ENCODE data around the gene C19orf81. TPM values are rescaled to one million over a fixed set of nuclear protein-coding genes. Genes with fewer than 3 reads are reported as not detected.

Gene C19orf81
- total and polyA plus RNA-seq, 2 of the 13 experiments (the other 11 are each of a cell fraction or from before 2014, with no cell fraction given), result not detected

DNA sequence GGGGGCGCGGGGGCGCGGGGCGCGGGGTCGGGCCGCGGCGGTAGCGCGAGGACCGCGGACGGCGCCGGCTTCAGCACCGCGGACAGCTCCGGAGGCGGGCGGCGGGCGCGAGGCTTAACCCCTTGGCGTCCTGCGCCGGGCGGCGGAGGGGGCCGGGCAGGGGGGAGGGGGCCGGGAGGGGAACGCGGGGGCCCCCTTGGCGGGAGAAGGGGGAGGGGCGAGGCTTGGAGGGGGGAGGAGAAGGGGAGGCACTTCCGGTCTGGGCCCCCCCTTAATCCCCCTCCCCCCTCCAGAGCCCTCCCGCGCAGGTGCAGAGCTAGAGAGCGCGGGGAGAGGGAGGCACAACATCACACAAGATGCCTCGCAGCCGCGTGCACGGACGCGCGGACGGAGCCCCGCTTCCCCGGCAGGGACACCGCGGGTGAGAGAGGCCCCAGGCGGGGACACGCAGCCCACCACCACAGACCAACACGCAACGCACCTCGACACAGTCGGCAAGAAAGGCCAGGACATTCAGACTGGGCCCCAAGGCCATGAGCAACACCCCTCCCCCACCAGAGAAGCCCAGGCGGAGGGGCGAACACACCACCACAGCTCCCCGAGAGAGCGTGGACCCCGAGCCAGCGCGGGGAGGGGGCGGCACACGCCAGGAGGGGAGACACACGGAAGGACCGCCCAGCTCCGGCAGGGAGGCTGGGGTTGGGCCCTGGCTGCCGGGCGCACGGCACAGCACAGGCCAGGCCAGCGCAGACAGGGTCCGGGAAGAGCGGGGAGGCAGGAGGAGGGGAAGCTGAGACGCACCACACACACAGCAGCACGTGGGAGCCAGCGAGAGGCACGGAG is 46.2 kb downstream of the C19orf81 start (continued):
- peak; percentile 51; the same call in 1 of the 2 replicates for TF ChIP-seq MEIS2 (CRISPR knock-in tag; IDR thresholded peaks at IDR 0.05)
- TF ChIP-seq MXI1 (IDR thresholded peaks at IDR 0.05; ENCODE audit: borderline replicate concordance, low read depth, low read length), result no peak
- TF ChIP-seq ZNF615 (CRISPR knock-in tag; IDR thresholded peaks at IDR 0.05; ENCODE audit: borderline replicate concordance), result no peak
- no peak for TF ChIP-seq CREM (IDR thresholded peaks at IDR 0.05)
- TF ChIP-seq CREM (CRISPR knock-in tag; IDR thresholded peaks at IDR 0.05), result no peak
- peak; percentile 14; the same call in 1 of the 2 replicates for TF ChIP-seq ZNF768 (CRISPR knock-in tag; IDR thresholded peaks at IDR 0.05)
- TF ChIP-seq STAG1 (CRISPR knock-in tag; IDR thresholded peaks at IDR 0.05), result no peak
- TF ChIP-seq TFAP4 (IDR thresholded peaks at IDR 0.05; ENCODE audit: borderline replicate concordance, low read depth), result no peak
- no peak for TF ChIP-seq ZMYM4 (CRISPR knock-in tag; IDR thresholded peaks at IDR 0.05)
- TF ChIP-seq MIER2 (CRISPR knock-in tag; IDR thresholded peaks at IDR 0.05), result peak; percentile 88
- no peak for TF ChIP-seq ONECUT2 (CRISPR knock-in tag; IDR thresholded peaks at IDR 0.05)
- no peak for TF ChIP-seq ZNF766 (CRISPR knock-in tag; IDR thresholded peaks at IDR 0.05; ENCODE audit: borderline replicate concordance)
- no peak for TF ChIP-seq ZSCAN20 (CRISPR knock-in tag; IDR thresholded peaks at IDR 0.05; ENCODE audit: borderline replicate concordance)
- TF ChIP-seq, protein P1, sequence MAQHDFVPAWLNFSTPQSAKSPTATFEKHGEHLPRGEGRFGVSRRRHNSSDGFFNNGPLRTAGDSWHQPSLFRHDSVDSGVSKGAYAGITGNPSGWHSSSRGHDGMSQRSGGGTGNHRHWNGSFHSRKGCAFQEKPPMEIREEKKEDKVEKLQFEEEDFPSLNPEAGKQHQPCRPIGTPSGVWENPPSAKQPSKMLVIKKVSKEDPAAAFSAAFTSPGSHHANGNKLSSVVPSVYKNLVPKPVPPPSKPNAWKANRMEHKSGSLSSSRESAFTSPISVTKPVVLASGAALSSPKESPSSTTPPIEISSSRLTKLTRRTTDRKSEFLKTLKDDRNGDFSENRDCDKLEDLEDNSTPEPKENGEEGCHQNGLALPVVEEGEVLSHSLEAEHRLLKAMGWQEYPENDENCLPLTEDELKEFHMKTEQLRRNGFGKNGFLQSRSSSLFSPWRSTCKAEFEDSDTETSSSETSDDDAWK (CRISPR knock-in tag; IDR thresholded peaks at IDR 0.05), result no peak
- peak; percentile 70; the same call in 1 of the 2 replicates for TF ChIP-seq TSC22D2 (CRISPR knock-in tag; IDR thresholded peaks at IDR 0.05; ENCODE audit: borderline replicate concordance)
- TF ChIP-seq MAX (IDR thresholded peaks at IDR 0.05), result no peak
- TF ChIP-seq FOXJ3 (CRISPR knock-in tag; IDR thresholded peaks at IDR 0.05; ENCODE audit: borderline replicate concordance), result no peak
- TF ChIP-seq ZNF709 (CRISPR knock-in tag; IDR thresholded peaks at IDR 0.05), result no peak
- TF ChIP-seq ZGPAT (CRISPR knock-in tag; IDR thresholded peaks at IDR 0.05), result no peak
- TF ChIP-seq MYC (CRISPR knock-in tag; IDR thresholded peaks at IDR 0.05; ENCODE audit: borderline replicate concordance), result peak; percentile 16; the same call in 1 of the 2 replicates
- TF ChIP-seq ZFP91 (CRISPR knock-in tag; IDR thresholded peaks at IDR 0.05; ENCODE audit: borderline replicate concordance), result no peak
- 0 out of 2 replicates have a peak, but pooled peaks have one; percentile 36 for TF ChIP-seq MXD3 (CRISPR knock-in tag; IDR thresholded peaks at IDR 0.05)
- no peak for TF ChIP-seq ZNF891 (CRISPR knock-in tag; IDR thresholded peaks at IDR 0.05)

Data from HepG2 (cell line).